Cortex of kidney (tissue), 1 donor: Measurements from ENCODE around the gene NOS2.
"Not testable (repeated sequence)": the region's sequence is repeated elsewhere in the genome, so short reads cannot be mapped to it uniquely, and the experiment has no call there.

ENCODE experiments used
- DNase-seq: peaks from one replicate; lab custom pipeline; 2025; lab: John Stamatoyannopoulos, UW

NOS2 gene

DNA sequence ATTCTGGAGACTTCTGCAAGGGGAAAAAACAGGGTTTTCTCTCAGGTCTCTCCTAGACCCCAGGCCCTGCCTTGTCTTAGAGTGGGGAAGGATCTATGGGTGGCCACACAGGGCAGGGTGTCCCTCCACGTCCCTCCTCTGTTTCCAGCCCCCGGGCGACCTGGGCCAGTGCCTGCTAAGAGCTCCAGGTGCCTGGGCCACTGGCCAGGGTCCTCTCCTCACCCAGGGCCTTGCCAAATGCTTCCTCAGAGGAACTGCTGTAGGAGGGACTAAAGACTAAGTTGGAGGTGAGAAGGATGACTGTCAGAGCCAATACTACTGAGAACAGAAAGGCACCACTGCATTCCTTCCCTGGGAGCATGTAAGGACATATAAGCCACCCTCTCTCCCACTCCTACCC, 11.4 kb downstream of the NOS2 start:
- no peak for DNase-seq

DNA sequence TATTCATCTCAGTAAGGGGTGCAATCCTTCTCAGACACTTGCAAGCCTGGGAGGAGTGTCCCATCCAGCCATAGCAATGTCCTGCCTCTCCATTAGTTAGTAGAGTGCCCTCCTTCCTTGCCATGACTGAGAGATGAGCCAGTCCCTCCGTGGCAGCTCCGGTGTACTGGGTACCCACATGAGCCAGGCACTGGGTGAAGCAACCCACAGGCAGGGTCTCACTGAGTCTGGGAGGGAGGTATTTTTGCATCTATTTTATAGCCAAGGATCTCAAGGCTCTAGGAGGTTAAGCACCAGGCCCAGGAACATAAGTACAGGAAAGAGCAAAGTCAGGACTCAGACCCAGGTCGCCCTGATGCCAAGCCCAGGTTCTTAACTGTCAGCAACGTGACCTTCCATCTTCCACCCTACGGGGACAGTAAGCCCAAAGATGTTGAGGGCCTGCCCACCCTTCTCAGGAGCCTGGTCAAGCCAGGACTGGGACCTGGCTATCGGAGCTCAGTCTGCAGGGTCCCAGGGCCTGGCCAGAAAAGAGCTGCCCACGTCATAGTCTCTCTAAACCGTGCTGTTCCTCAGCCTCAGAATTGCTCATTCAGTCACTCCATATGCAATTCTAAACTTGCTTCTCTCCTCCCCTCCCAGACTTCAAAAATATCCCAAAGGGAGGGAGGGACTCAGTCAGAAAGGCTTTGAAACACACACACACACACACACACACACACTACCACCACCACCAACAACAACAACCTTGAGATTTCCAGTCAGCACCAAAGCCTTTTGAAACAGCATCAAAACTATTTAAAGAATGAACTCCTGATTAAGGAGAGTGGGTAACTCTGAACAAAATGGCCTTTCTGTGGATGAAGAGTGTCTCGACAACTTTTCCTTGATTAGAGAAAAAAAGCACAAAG, 16.6 kb downstream of the NOS2 start:
- DNase-seq: no peak

GRCh38 chr17:27782791-27783206, 17.5 kb downstream of the NOS2 start:
- no peak for DNase-seq

DNA sequence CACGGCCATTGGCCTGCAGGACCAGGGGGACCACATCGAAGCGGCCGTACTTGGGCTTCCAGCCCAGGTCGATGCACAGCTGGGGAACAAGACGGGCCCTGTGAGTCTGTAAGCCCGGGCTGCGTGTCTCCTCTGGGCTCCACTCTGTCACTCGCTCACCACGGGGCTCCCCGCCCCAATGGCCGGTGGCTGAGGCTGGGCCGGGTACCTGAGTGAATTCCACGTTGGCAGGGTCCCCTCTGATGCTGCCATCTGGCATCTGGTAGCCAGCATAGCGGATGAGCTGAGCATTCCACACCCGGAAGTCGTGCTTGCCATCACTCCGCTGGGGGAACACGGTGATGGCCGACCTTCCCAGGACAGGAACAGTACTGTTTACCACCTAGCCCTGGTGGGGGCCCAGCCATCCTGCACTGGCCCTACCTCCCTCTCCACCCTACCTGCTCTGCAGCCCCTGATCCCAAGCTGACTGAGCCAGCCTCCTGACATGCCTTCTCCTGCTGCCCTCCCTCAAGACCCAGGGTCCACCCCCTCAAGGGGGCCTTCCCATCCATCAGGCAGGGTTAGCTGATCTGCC, 19.4 kb downstream of the NOS2 start:
- DNase-seq: no peak

- DNase-seq: no peak
These were observed 20.1 kb downstream of the NOS2 start for GRCh38 chr17:27780092-27780827.

DNA sequence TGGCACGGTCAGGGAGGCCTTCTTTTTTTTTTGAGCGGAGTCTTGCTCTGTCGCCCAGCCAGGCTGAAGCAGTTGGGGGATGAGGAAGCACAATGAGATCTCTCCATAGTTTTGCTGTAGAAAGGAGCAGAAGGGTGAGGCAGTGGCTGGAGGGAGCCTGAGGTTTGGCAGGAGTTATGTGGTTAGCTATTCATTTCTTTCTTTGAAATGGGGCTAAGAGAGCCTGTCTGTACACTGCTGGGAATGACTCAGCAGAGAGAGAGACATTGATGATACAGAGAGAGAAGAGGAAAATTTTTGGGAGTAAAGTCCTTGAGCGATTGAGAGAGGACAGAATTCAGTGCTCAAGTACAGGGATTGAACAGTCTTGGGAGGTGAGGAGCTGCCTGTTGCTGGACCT, 22.1 kb downstream of the NOS2 start:
- no peak for DNase-seq

- DNase-seq: no peak
These were observed 23.3 kb downstream of the NOS2 start for GRCh38 chr17:27776882-27777624.

- DNase-seq: no peak
These were observed 28.7 kb downstream of the NOS2 start for GRCh38 chr17:27771586-27771985.

DNA sequence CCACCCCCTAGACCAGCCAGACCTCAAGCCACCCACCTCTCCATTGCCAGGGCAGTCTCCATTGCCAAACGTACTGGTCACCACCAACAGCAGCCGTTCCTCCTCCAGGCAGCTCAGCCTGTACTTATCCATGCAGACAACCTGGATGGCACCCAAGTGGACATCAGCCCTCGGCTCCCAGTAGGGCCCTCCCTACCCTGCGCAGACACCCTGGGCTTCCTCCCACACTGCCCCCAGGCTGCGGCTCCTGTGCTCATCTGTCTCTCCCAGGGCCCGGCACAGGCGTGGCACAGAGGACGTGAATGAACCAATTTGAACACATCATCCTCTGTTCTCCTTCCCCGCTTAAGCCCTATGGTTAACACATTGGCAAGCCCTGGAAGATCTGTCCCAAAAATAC, 29.5 kb downstream of the NOS2 start:
- no peak for DNase-seq

GRCh38 chr17:27768858-27769410, 31.4 kb downstream of the NOS2 start:
- no peak for DNase-seq

DNA sequence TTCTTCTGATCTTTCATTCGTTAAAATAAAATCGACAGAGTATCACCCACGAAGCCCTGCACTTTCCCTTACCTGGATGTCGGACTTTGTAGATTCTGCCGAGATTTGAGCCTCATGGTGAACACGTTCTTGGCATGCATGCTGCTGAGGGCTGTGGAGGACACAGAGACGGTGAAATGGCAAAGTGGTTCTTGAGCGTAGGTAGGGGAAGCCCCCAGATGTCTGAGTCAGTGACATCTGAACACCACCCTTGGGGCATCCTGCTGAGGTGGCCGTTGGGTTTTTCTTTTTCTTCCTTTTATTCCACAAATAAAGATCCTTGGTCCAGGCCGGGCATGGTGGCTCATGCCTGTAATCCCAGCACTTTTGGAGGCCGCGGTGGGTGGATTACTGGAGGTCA, 33.9 kb downstream of the NOS2 start:
- DNase-seq: no peak

- DNase-seq: no peak
These were observed 35.0 kb downstream of the NOS2 start for GRCh38 chr17:27765353-27765752.

- DNase-seq: no peak
These were observed 35.7 kb downstream of the NOS2 start for GRCh38 chr17:27764589-27764988.

DNA sequence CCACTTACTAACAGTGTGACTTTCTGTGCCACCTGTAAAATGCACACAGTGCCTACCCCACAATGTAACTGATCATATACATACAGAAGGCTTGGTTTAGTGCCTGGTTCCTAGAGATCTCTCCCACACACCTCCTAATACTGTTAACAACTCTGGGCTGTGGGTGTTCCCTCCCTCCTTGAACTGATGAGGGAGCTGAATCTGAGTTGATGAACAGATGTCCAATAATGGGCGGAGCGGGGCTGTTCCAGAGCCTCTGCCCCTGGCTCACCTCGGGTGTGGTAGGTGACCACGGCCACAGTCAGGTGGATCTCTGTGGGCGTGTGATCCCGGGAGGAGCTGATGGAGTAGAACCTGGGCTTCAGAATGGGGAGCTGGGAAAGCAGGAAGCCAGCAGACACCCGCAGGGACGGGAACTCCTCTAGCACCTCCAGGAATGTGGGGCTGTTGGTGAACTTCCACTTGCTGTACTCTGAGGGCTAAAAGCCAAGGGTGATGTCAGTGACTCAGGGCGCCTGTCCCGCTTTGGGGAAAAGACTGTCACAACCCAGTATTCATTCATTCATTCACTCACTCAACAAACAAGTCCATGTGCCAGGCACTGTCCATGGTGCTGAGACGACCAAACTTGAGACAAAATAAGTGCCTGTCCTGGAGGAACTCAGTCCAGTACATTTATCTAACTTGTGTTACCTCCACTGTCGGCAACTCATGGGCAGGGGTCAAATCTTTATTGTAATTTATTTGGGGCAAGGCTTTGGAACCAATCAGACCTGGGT, 37.6 kb downstream of the NOS2 start:
- no peak for DNase-seq

DNA sequence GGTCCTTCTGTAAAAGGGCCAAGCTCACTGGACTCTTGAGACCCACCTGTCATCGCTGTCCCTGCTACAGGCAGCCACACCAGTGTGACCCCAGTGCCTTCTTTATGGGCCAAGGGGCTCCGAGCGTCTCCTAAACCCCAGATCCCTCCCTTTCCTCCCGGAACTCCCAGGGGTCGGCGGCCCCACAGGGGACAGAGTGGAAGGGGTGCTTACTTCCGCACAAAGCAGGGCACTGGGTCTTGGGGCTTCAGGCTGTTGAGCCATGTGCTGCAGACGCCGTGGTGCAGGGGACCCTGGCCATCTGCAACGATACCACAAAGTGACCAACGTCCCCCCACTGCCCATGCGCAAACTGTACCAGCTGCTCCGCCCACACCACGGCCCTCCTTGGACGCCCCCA, 39.4 kb downstream of the NOS2 start:
- DNase-seq: not testable (repeated sequence)

- DNase-seq: no peak
These were observed 40.1 kb downstream of the NOS2 start for GRCh38 chr17:27760069-27760885.

GRCh38 chr17:27759528-27759927, 40.8 kb downstream of the NOS2 start:
- no peak for DNase-seq

GRCh38 chr17:27756467-27757371, 43.6 kb downstream of the NOS2 start:
- no peak for DNase-seq
